GM18867 (cell line): ENCODE measurements around the gene SLC25A17.
"Not testable (repeated sequence)": the region's sequence is repeated elsewhere in the genome, so short reads cannot be mapped to it uniquely, and the experiment has no call there.

ENCODE experiments used
- ATAC-seq: cut with Tn5 transposase; IDR thresholded peaks from one replicate; pipeline ENCODE4 v1.9.1; 2021; ENCODE audit warnings: mild to moderate bottlenecking, moderate library complexity; ENCODE audit not compliant: unreplicated experiment

The SLC25A17 gene

GRCh38 chr22:40758851-40759250, 60.3 kb downstream of the SLC25A17 start:
- not testable (repeated sequence) for ATAC-seq

- no peak for ATAC-seq
These were observed 60.8 kb downstream of the SLC25A17 start for GRCh38 chr22:40758390-40758789.

- no peak for ATAC-seq
These were observed 62.1 kb downstream of the SLC25A17 start for GRCh38 chr22:40757071-40757470.

- no peak for ATAC-seq
These were observed 66.0 kb downstream of the SLC25A17 start for GRCh38 chr22:40753114-40753513.

GRCh38 chr22:40751250-40751649, 67.9 kb downstream of the SLC25A17 start:
- ATAC-seq, result no peak

GRCh38 chr22:40749829-40750228, 69.3 kb downstream of the SLC25A17 start:
- ATAC-seq, result no peak

GRCh38 chr22:40748388-40749355, 70.5 kb downstream of the SLC25A17 start:
- ATAC-seq, result no peak

- ATAC-seq, result no peak
These were observed 71.8 kb downstream of the SLC25A17 start for GRCh38 chr22:40747361-40747760.

GRCh38 chr22:40746428-40747220, 72.5 kb downstream of the SLC25A17 start:
- ATAC-seq, result no peak

GRCh38 chr22:40743768-40744167, 75.4 kb downstream of the SLC25A17 start:
- ATAC-seq, result no peak

GRCh38 chr22:40741116-40741515, 78.0 kb downstream of the SLC25A17 start:
- ATAC-seq, result no peak

- ATAC-seq, result no peak
These were observed 79.4 kb downstream of the SLC25A17 start for GRCh38 chr22:40739721-40740120.

GRCh38 chr22:40733919-40734318, 85.2 kb downstream of the SLC25A17 start:
- no peak for ATAC-seq

- no peak for ATAC-seq
These were observed 86.2 kb downstream of the SLC25A17 start for GRCh38 chr22:40732999-40733292.

GRCh38 chr22:40729284-40729683, 89.9 kb downstream of the SLC25A17 start:
- no peak for ATAC-seq

GRCh38 chr22:40728731-40729189, 90.4 kb downstream of the SLC25A17 start:
- ATAC-seq, result no peak

GRCh38 chr22:40727964-40728615, 91.1 kb downstream of the SLC25A17 start:
- no peak for ATAC-seq

GRCh38 chr22:40727070-40727963, 91.8 kb downstream of the SLC25A17 start:
- ATAC-seq, result no peak

GRCh38 chr22:40726514-40726913, 92.6 kb downstream of the SLC25A17 start:
- ATAC-seq, result no peak

- no peak for ATAC-seq
These were observed 95.7 kb downstream of the SLC25A17 start for GRCh38 chr22:40723396-40723933.
